Erythroblast (primary cell): ENCODE results near the gene DCK.
A peak's percentile ranks its signal among the peaks of the same experiment; 100 is the strongest.

Source experiments
- GATA1 ChIP-seq: IDR thresholded peaks from 2 replicates; pipeline ENCODE4 v1.6.1; 2011; ENCODE audit warnings: low read depth, mild to moderate bottlenecking, control low read depth, low read length, moderate library complexity
- POLR2A ChIP-seq: IDR thresholded peaks from 2 replicates; pipeline ENCODE4 v1.6.1; 2011; ENCODE audit warnings: mild to moderate bottlenecking, low read length

GRCh38 chr4:70993181-70994068, at the start of gene DCK:
- TF ChIP-seq POLR2A (peak; percentile 92), GATA1 (no peak)
